ENCODE measurements around the gene ACYP2. TPM values are rescaled to one million over a fixed set of nuclear protein-coding genes. Genes with fewer than 3 reads are reported as not detected.
"Not testable (repeated sequence)": the region's sequence is repeated elsewhere in the genome, so short reads cannot be mapped to it uniquely, and the experiment has no call there.

Gene ACYP2
- polyA plus RNA-seq, 2 donors: 12.6 to 14.1 TPM

DNA sequence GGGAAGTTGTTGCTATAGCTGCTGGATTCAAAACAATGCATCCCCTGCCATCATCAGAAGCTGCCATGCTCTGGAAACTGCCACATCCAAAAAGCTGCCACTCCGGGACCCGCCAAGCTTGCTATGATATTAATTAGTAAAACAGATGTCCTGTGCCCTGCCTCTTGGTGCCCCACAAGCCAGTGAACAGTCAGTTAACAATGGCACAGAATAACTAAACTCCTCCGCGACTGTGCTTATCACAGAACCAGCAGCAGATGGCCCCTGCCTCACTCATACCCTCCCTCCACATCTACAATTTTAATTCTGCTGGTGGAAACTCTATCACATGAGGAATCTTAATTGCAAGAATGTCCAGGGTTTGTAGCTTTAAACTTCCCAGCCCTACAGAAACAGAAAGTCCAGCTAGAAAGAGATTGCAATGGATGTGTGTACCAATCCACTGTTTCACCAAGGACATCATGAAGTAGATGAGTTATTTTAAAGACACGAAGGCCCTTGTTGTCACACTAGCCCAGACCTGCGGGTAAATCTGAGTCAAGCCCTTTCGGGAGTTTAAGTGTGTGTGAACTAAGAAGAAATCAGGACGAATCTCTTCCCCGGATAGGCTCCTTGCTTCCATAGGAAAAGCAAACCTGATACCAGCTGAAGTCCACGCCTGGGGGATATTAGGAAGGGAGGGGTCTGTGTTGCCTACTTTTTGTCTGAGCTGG lies 7.4 kb upstream of the ACYP2 start:
- Histone ChIP-seq H3K9me3 (ENCODE audit: control insufficient read depth in 2 of 2, insufficient read depth in 1 of 2, low read depth in 1 of 2, low read length in 1 of 2) (no peaks in the 10 kb centered on the region), H3K4me1 (ENCODE audit: control insufficient read depth in 2 of 2, insufficient read depth in 2 of 2, low read length in 1 of 2) (no peaks in the 10 kb centered on the region), H3K27ac (ENCODE audit: low read depth in 2 of 2, low read length in 1 of 2) (no peak overlapping the region), H3K27me3 (ENCODE audit: control insufficient read depth in 1 of 2, insufficient read depth in 2 of 2, low read length in 2 of 2) (no peaks in the 10 kb centered on the region), H3K36me3 (ENCODE audit: control insufficient read depth in 2 of 2, insufficient read depth in 2 of 2, low read length in 1 of 2) (no peaks in the 10 kb centered on the region), H3K4me3 (ENCODE audit: low read depth in 1 of 2, low read length in 2 of 2) (no peak overlapping the region)
- WGBS, 2 donors: 72 to 81% methylated on average over 10 of the region's 10 CpGs

DNA sequence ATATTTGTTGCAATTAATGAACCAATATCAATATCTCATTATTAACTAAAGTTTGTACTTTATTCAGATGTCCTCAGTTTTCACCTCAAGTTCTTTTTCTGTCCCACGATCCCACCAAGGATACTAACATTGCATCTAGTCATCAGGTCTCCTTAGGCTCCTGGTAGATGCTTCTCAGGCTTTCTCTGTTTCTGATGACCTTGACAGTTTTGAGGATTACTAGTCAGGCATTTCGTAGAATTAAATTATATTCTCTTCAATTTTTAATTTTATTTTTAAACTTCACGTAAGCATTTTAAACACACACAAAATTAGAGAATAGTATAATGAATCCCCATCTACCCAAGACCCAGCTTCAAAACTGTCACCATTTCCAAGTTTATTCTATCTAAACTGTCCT lies 5.6 kb upstream of the ACYP2 start:
- WGBS, 2 donors: 95% methylated on average over 3 of the region's 3 CpGs
- no peaks in the 10 kb centered on the region for H3K36me3 ChIP-seq (ENCODE audit: control insufficient read depth in 2 of 2, insufficient read depth in 2 of 2, low read length in 1 of 2)

DNA sequence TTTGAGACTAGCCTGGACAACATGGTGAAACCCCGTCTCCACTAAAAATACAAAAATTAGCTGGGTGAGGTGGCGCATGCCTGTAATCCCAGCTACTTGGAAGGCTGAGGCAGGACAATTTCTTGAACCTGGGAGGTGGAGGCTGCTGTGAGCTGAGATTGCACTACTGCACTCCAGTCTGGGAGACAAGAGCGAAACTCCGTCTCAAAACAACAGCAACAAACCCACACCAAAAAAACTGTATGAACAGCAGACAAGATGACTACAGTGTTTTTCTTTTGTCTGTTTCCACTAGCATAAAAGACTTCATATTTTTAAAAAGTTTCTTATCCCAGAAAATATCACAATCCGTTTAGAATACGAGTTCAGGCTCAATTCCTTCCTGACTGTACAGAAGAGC lies 936 bp upstream of the ACYP2 start:
- not testable (repeated sequence) for H3K27me3 ChIP-seq (ENCODE audit: control insufficient read depth in 1 of 2, insufficient read depth in 2 of 2, low read length in 2 of 2); H3K4me3 ChIP-seq (ENCODE audit: low read depth in 1 of 2, low read length in 2 of 2)
- WGBS, 2 donors: 91 to 94% methylated on average over 6 of the region's 6 CpGs

More for the DNA sequence above, 5.6 kb upstream of the ACYP2 start:
- Histone ChIP-seq H3K4me1 (ENCODE audit: control insufficient read depth in 2 of 2, insufficient read depth in 2 of 2, low read length in 1 of 2) (no peaks in the 10 kb centered on the region), H3K27me3 (ENCODE audit: control insufficient read depth in 1 of 2, insufficient read depth in 2 of 2, low read length in 2 of 2) (no peaks in the 10 kb centered on the region), H3K4me3 (ENCODE audit: low read depth in 1 of 2, low read length in 2 of 2) (no peak overlapping the region), H3K27ac (ENCODE audit: low read depth in 2 of 2, low read length in 1 of 2) (no peak overlapping the region), H3K9me3 (ENCODE audit: control insufficient read depth in 2 of 2, insufficient read depth in 1 of 2, low read depth in 1 of 2, low read length in 1 of 2) (no peaks in the 10 kb centered on the region)

DNA sequence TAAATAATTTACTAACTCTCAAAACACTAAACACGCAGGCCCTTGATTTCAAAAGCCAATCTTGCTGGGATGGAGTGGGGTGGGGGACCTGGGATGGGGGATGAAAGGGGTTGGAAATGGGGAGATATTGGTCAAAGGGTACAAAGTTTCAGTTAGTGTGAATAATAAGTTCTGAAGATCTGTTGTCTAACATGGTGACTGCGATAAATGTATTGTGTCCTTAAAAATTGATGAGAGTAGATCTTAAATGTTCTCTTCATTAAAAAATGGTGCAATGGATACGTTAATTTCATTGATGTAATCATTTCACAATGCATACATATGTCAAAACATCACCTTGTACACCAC lies 505 bp upstream of the ACYP2 start:
- no peaks in the 10 kb centered on the region for H3K4me1 ChIP-seq (ENCODE audit: control insufficient read depth in 2 of 2, insufficient read depth in 2 of 2, low read length in 1 of 2)
- H3K9me3 ChIP-seq (ENCODE audit: control insufficient read depth in 2 of 2, insufficient read depth in 1 of 2, low read depth in 1 of 2, low read length in 1 of 2): no peaks in the 10 kb centered on the region
- peak overlapping the region in 1 of 2 donors; percentile 69 for H3K4me3 ChIP-seq (ENCODE audit: low read depth in 1 of 2, low read length in 2 of 2)
- 48 to 50% methylated on average over 3 of the region's 3 CpGs for WGBS, 2 donors
- H3K27me3 ChIP-seq (ENCODE audit: control insufficient read depth in 1 of 2, insufficient read depth in 2 of 2, low read length in 2 of 2): no peaks in the 10 kb centered on the region
- peak overlapping the region in 1 of 2 donors; percentile 97 for H3K27ac ChIP-seq (ENCODE audit: low read depth in 2 of 2, low read length in 1 of 2)
- no peaks in the 10 kb centered on the region for H3K36me3 ChIP-seq (ENCODE audit: control insufficient read depth in 2 of 2, insufficient read depth in 2 of 2, low read length in 1 of 2)

More for the DNA sequence above, 936 bp upstream of the ACYP2 start:
- not testable (repeated sequence) for H3K9me3 ChIP-seq (ENCODE audit: control insufficient read depth in 2 of 2, insufficient read depth in 1 of 2, low read depth in 1 of 2, low read length in 1 of 2); H3K36me3 ChIP-seq (ENCODE audit: control insufficient read depth in 2 of 2, insufficient read depth in 2 of 2, low read length in 1 of 2); H3K4me1 ChIP-seq (ENCODE audit: control insufficient read depth in 2 of 2, insufficient read depth in 2 of 2, low read length in 1 of 2); H3K27ac ChIP-seq (ENCODE audit: low read depth in 2 of 2, low read length in 1 of 2)

DNA sequence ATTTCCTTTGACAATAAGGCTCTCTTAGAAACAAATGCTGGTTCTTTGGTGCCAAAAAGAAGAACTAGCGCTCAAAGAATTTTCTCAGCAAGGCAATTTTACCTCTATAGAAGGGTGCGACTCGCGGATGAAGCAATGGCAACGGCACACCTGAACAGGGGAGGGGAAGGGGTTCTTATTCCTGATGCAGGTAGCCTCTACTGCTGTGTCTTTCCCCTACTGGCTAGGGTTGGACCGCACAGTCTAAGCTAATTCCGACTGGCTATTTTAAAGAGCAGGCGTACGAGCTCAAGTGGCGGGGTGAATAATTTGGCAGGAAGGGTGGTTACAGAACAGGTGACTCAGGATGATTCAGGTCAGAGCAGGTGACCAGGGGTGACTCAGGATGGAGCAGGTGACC lies 1.2 kb downstream of the ACYP2 start:
- H3K4me1 ChIP-seq (ENCODE audit: control insufficient read depth in 2 of 2, insufficient read depth in 2 of 2, low read length in 1 of 2); H3K4me3 ChIP-seq (ENCODE audit: low read depth in 1 of 2, low read length in 2 of 2); H3K27me3 ChIP-seq (ENCODE audit: control insufficient read depth in 1 of 2, insufficient read depth in 2 of 2, low read length in 2 of 2); H3K36me3 ChIP-seq (ENCODE audit: control insufficient read depth in 2 of 2, insufficient read depth in 2 of 2, low read length in 1 of 2); H3K9me3 ChIP-seq (ENCODE audit: control insufficient read depth in 2 of 2, insufficient read depth in 1 of 2, low read depth in 1 of 2, low read length in 1 of 2); H3K27ac ChIP-seq (ENCODE audit: low read depth in 2 of 2, low read length in 1 of 2): not testable (repeated sequence)
- WGBS, 2 donors: 94 to 95% methylated on average over 10 of the region's 10 CpGs

DNA sequence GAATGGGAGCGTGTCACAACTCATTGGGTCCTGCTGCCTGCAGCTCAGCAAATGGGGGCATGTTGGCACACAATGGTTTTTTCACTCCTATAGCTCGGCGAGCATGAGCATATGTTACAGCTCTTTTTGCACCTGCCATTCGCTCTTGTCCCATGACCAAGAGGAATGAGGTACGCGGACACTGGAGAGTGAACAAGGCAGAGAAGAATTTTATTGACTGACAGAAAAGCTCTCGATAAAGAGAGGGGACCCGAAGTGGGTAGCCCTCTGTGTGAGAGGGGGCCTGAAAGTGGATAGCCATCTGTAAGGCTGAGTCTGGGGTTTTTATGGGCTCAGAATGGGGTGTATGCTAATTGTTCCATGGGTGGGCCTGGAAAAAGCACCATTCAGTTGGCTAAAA lies 5.5 kb downstream of the ACYP2 start:
- H3K36me3 ChIP-seq (ENCODE audit: control insufficient read depth in 2 of 2, insufficient read depth in 2 of 2, low read length in 1 of 2): no peaks in the 10 kb centered on the region
- 98% methylated on average over 8 of the region's 8 CpGs for WGBS, 2 donors
- no peaks in the 10 kb centered on the region for H3K4me1 ChIP-seq (ENCODE audit: control insufficient read depth in 2 of 2, insufficient read depth in 2 of 2, low read length in 1 of 2)
- no peak overlapping the region for H3K4me3 ChIP-seq (ENCODE audit: low read depth in 1 of 2, low read length in 2 of 2)
- H3K9me3 ChIP-seq (ENCODE audit: control insufficient read depth in 2 of 2, insufficient read depth in 1 of 2, low read depth in 1 of 2, low read length in 1 of 2): peaks cover 0 to 6% of the 10 kb centered on the region in 2 donors
- no peaks in the 10 kb centered on the region for H3K27me3 ChIP-seq (ENCODE audit: control insufficient read depth in 1 of 2, insufficient read depth in 2 of 2, low read length in 2 of 2)
- H3K27ac ChIP-seq (ENCODE audit: low read depth in 2 of 2, low read length in 1 of 2): no peak overlapping the region

DNA sequence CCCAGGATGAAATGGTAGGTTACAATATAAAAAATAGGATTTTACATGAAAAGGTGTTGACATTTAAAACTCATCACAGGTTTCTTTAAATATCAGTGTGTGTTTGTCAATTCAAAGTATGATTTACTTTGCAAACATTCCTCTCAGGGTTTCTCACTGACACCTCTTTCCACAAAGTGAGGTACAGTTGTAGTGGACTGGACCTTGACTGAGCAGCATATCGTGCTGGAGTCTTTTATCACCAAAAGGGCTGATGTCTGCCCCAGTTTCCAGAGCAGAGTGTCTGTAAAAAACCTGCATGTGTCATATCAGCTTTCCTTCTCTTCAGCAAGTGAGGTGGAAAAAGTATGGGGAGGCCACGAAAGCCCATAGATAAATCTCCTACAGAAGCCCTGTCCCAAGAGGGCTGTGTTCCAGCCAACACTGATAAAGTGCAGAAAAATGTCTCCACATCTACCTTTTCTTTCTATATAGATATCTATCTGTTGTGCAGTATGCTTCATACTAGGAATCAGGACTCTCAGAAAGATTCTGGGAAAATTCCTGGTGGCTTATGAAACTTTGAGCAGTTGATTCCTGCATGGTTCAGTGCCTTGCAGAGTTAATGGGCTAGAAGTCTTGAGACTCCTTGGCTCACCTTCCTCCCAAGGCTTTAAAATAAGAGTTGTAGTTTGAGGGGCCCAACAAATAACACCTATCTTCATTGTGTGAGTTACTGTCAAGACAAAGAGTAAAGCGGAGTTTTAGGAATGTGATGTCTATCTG lies 6.9 kb downstream of the ACYP2 start:
- H3K27me3 ChIP-seq (ENCODE audit: control insufficient read depth in 1 of 2, insufficient read depth in 2 of 2, low read length in 2 of 2): no peaks in the 10 kb centered on the region
- no peaks in the 10 kb centered on the region for H3K4me1 ChIP-seq (ENCODE audit: control insufficient read depth in 2 of 2, insufficient read depth in 2 of 2, low read length in 1 of 2)
- H3K27ac ChIP-seq (ENCODE audit: low read depth in 2 of 2, low read length in 1 of 2): no peak overlapping the region
- no peaks in the 10 kb centered on the region for H3K36me3 ChIP-seq (ENCODE audit: control insufficient read depth in 2 of 2, insufficient read depth in 2 of 2, low read length in 1 of 2)
- WGBS, 2 donors: 80 to 88% methylated on average over 3 of the region's 3 CpGs
- peaks cover 0 to 6% of the 10 kb centered on the region in 2 donors for H3K9me3 ChIP-seq (ENCODE audit: control insufficient read depth in 2 of 2, insufficient read depth in 1 of 2, low read depth in 1 of 2, low read length in 1 of 2)
- no peak overlapping the region for H3K4me3 ChIP-seq (ENCODE audit: low read depth in 1 of 2, low read length in 2 of 2)

DNA sequence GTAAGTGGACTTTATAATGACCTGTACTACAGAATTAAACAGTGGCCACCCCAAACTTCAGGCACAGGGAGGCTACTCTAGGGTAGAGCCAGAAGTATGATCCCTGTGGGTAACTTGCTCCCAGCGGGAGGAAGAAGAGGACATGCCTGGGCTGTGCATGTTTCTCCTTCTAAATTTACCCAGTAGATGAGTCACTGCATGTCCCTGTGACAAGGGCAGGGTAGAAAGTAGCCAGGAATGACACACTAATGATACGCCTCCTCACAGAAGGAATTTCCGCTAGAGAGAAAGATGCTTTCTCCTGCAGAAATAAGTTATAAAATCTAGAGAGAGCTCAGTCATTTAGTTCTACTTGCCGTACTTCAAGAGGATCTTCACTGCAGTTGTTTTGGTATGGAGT lies 7.5 kb downstream of the ACYP2 start:
- Histone ChIP-seq H3K27me3 (ENCODE audit: control insufficient read depth in 1 of 2, insufficient read depth in 2 of 2, low read length in 2 of 2) (no peaks in the 10 kb centered on the region), H3K9me3 (ENCODE audit: control insufficient read depth in 2 of 2, insufficient read depth in 1 of 2, low read depth in 1 of 2, low read length in 1 of 2) (peaks cover 0 to 6% of the 10 kb centered on the region in 2 donors), H3K4me1 (ENCODE audit: control insufficient read depth in 2 of 2, insufficient read depth in 2 of 2, low read length in 1 of 2) (no peaks in the 10 kb centered on the region), H3K4me3 (ENCODE audit: low read depth in 1 of 2, low read length in 2 of 2) (no peak overlapping the region), H3K27ac (ENCODE audit: low read depth in 2 of 2, low read length in 1 of 2) (no peak overlapping the region), H3K36me3 (ENCODE audit: control insufficient read depth in 2 of 2, insufficient read depth in 2 of 2, low read length in 1 of 2) (no peaks in the 10 kb centered on the region)
- 56 to 67% methylated on average over 4 of the region's 4 CpGs for WGBS, 2 donors

DNA sequence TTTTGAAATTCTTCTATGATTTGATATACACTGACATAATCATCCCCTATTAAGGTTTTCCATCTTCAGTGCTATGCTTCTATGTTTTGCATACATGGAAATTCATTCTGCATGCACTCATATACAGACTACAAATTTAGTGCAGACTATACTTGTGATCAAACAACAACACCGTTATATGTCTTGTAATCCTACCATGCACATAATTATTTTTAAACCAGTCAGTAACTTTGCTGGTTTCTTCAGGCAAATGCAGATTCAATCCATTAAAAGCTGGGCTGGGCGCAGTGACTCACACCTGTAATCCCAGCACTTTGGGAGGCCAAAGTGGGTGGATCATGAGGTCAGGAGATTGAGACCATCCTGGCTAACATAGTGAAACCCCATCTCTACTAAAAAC lies 11.8 kb downstream of the ACYP2 start:
- H3K36me3 ChIP-seq (ENCODE audit: control insufficient read depth in 2 of 2, insufficient read depth in 2 of 2, low read length in 1 of 2); H3K27ac ChIP-seq (ENCODE audit: low read depth in 2 of 2, low read length in 1 of 2); H3K27me3 ChIP-seq (ENCODE audit: control insufficient read depth in 1 of 2, insufficient read depth in 2 of 2, low read length in 2 of 2); H3K4me3 ChIP-seq (ENCODE audit: low read depth in 1 of 2, low read length in 2 of 2); H3K4me1 ChIP-seq (ENCODE audit: control insufficient read depth in 2 of 2, insufficient read depth in 2 of 2, low read length in 1 of 2); H3K9me3 ChIP-seq (ENCODE audit: control insufficient read depth in 2 of 2, insufficient read depth in 1 of 2, low read depth in 1 of 2, low read length in 1 of 2): not testable (repeated sequence)
- 84 to 86% methylated on average over 2 of the region's 2 CpGs for WGBS, 2 donors

DNA sequence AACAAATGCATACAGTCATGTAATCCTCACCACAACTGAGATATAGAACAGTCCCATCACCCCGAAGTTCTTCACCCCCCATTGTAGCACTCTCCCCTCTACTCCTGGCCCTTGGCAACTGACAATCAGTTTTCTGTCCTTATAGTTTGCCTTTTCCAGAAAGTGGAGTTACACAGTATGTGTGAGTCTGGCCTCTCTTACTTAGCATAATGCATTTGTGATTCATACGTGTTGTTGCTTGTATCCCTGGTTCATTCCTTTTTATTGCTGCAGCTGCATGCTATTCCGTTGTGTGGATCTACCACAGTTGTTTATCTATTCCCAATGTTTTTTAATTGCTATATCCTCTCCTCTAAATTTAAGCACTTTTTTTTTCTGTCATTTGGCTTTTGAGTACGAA lies 17.6 kb downstream of the ACYP2 start:
- WGBS, 2 donors: 92 to 93% methylated on average over 4 of the region's 4 CpGs
- Histone ChIP-seq H3K36me3 (ENCODE audit: control insufficient read depth in 2 of 2, insufficient read depth in 2 of 2, low read length in 1 of 2) (no peaks in the 10 kb centered on the region), H3K4me3 (ENCODE audit: low read depth in 1 of 2, low read length in 2 of 2) (no peak overlapping the region), H3K27ac (ENCODE audit: low read depth in 2 of 2, low read length in 1 of 2) (no peak overlapping the region), H3K4me1 (ENCODE audit: control insufficient read depth in 2 of 2, insufficient read depth in 2 of 2, low read length in 1 of 2) (no peaks in the 10 kb centered on the region), H3K27me3 (ENCODE audit: control insufficient read depth in 1 of 2, insufficient read depth in 2 of 2, low read length in 2 of 2) (no peaks in the 10 kb centered on the region), H3K9me3 (ENCODE audit: control insufficient read depth in 2 of 2, insufficient read depth in 1 of 2, low read depth in 1 of 2, low read length in 1 of 2) (no peaks in the 10 kb centered on the region)

All from esophagus (tissue), 2 donors.